Measurements from ENCODE around the gene HEPN1.

Gene HEPN1

DNA sequence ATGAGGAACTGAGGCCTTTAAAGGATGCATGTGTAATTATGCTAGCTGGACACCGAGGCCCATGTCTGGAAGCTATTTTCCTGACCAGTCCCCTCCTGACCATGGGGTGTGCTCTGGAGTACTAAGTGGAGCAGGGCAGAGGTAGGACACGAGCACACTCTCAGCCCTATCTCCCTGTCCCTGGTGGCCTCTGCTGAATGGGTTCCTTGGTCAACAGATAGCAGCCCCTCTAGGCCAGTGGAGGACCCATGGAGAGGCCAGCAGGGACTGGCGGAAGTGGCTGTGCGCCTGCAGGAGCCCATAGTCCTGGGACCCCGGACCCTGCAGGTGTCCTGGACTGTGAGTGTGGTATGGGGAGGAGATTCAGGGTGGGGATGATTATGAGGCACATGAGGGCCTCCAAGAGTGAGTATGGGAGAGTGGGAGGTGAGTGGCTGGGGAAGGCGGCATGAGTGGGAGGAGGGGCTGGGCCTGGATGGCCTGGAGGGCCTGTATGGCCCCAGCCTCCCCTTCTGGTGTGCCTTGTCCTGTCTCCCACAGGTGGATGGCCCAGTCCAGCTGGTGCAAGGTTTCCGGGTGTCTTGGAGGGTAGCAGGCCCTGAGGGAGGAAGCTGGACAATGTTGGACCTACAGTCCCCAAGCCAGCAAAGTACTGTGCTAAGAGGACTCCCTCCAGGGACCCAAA, 44.3 kb upstream of the HEPN1 start:
- no peak overlapping the region for H3K4me3 ChIP-seq (ENCODE audit: low read depth, low read length)
- TF ChIP-seq, protein P1, sequence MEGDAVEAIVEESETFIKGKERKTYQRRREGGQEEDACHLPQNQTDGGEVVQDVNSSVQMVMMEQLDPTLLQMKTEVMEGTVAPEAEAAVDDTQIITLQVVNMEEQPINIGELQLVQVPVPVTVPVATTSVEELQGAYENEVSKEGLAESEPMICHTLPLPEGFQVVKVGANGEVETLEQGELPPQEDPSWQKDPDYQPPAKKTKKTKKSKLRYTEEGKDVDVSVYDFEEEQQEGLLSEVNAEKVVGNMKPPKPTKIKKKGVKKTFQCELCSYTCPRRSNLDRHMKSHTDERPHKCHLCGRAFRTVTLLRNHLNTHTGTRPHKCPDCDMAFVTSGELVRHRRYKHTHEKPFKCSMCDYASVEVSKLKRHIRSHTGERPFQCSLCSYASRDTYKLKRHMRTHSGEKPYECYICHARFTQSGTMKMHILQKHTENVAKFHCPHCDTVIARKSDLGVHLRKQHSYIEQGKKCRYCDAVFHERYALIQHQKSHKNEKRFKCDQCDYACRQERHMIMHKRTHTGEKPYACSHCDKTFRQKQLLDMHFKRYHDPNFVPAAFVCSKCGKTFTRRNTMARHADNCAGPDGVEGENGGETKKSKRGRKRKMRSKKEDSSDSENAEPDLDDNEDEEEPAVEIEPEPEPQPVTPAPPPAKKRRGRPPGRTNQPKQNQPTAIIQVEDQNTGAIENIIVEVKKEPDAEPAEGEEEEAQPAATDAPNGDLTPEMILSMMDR (IDR thresholded peaks at IDR 0.05; ENCODE audit: borderline replicate concordance, insufficient read depth, low read depth, low read length), result no peak

DNA sequence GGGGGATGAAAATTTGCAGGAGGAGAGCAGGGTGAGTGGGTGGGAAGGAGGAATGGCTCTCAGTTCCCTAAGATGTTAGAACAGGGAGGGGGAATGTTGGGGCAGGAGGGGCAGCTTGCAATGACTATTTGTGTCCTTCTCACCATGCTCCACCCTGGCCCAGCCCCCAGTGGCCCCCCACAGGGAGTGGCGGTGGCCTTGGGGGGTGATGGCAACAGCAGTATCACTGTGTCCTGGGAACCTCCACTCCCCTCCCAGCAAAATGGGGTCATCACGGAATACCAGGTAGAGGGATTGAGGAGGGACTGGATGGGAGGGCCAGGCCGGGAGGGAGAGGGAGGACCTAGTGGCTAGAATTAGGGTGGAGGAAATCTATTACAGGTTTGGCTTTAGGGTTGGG, 43.6 kb upstream of the HEPN1 start:
- no peak overlapping the region for H3K4me3 ChIP-seq (ENCODE audit: low read depth, low read length)
- TF ChIP-seq, protein P1 (IDR thresholded peaks at IDR 0.05; ENCODE audit: borderline replicate concordance, insufficient read depth, low read depth, low read length), result no peak

DNA sequence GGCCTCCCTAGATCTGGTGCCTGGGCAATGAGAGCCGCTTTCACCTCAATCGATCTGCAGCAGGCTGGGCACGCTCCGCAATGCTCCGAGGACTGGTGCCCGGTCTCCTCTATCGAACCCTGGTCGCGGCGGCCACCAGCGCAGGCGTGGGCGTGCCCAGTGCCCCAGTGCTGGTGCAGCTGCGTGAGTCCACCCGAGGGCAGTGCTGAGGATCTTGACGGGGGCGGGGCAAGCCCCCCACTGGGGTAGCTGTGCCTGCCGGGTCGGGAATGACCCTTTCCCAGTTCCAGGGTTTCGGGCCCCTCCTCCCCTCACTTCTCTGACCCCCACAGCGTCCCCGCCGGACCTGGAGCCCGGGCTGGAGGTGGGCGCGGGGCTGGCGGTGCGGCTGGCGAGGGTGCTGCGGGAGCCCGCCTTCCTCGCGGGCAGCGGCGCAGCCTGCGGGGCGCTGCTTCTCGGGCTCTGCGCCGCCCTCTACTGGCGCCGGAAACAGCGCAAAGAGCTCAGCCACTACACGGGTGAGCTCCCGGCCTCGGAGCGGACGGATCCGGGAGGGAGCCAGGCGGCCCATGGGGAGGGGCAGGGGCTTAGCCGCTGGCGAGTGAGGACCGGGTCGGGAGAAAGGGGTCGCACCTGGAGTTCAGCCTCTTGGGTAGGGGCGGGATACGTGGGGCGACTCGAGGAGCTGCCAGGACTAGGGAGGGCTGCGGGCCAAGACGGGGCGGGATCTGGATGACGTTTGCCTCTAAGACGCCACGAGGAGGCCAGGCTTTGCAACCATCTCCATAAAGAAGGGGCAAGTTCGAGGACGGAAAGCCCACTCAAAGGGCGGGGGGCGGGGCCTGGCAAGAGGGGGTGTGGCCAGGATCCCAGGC, 42.9 kb upstream of the HEPN1 start:
- peak overlapping the region; percentile 51 for H3K4me3 ChIP-seq (ENCODE audit: low read depth, low read length)

DNA sequence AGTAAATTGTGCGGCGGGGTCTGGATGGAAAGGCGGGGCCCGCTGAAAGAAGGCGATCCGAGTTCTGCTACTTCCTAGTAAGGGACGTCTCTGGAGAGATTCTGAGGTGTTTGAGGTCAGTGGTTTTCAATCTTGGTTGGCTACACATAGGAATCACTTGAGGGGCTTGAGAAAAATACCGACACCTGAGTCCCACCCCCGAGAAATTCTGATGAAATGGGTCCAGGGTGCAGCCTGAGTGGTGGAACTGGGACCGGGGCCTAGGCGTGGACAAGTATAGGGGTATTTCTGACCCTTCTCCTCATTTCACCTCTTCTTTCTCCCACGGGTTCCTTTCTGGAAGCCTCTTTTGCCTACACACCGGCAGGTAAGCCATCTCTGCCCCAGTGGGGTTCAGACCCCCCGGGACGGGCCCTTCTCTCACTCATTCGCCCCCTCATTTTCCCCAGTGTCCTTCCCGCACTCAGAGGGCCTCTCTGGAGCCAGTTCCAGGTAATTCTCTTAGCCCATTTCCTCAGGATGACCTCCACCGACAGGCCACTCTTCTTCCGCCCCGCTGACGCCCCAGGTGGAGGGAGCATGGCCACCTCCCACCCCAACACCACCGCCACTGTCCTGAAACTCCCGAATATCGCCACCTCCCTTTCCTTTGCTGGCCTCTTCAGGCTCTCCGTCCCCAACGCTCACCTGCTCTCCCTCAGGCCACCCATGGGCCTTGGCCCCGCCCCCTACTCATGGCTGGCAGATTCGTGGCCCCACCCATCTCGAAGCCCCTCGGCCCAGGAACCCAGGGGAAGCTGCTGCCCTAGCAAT, 42.0 kb upstream of the HEPN1 start:
- TF ChIP-seq, protein P1 (IDR thresholded peaks at IDR 0.05; ENCODE audit: borderline replicate concordance, insufficient read depth, low read depth, low read length), result no peak
- H3K4me3 ChIP-seq (ENCODE audit: low read depth, low read length), result peak overlapping the region; percentile 51

More for the DNA sequence above, 42.9 kb upstream of the HEPN1 start:
- TF ChIP-seq, protein P1 (IDR thresholded peaks at IDR 0.05; ENCODE audit: borderline replicate concordance, insufficient read depth, low read depth, low read length), result peak; percentile 84

DNA sequence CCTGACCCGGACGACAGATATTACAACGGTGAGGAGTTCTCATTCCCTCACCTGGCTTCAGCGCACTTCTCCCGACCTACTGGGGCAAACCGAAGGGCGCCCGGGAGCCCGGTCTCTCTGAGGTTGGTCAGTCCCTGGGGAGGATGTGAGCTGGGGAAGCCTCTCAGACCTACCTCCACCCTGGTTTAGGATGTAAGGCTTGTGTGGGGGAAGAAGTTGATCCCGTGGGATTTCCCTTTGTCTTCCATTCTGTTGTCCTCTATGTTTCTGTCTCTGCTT, 41.5 kb upstream of the HEPN1 start:
- TF ChIP-seq, protein P1 (IDR thresholded peaks at IDR 0.05; ENCODE audit: borderline replicate concordance, insufficient read depth, low read depth, low read length), result no peak
- no peak overlapping the region for H3K4me3 ChIP-seq (ENCODE audit: low read depth, low read length)

DNA sequence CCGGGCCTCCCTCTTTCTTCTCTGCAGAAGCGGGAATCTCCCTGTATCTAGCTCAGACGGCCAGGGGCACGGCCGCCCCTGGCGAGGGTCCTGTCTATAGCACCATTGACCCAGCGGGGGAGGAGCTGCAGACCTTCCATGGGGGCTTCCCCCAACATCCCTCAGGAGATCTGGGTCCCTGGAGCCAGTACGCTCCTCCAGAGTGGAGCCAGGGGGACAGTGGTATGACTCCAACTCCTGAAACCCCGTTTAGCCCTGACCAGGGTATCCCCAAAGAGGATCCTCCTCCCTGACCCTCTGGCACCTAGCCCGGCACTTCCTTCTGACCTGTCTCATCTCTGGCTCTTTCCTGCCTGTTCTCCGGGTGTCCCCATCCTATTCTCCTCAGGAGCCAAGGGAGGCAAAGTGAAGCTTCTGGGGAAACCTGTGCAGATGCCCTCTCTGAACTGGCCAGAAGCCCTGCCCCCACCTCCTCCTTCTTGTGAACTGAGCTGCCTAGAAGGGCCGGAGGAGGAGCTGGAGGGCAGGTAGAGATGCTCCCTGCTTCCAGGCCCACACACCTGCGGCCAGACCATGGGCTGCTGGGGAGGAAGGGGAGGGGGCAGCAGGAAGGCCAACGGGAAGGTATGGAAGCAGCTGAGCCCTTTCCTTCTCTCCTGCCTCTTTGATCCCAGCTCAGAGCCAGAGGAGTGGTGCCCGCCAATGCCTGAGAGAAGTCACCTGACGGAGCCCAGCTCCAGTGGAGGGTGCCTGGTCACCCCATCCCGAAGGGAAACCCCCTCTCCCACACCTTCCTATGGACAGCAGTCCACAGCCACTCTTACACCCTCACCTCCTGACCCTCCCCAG, 40.9 kb upstream of the HEPN1 start:
- H3K4me3 ChIP-seq (ENCODE audit: low read depth, low read length), result no peak overlapping the region
- TF ChIP-seq, protein P1 (IDR thresholded peaks at IDR 0.05; ENCODE audit: borderline replicate concordance, insufficient read depth, low read depth, low read length), result no peak
